HG03196 (cell line): ENCODE measurements around the gene DCTD.
A peak's percentile ranks its signal among the peaks of the same experiment; 100 is the strongest.
"Not testable (repeated sequence)": the region's sequence is repeated elsewhere in the genome, so short reads cannot be mapped to it uniquely, and the experiment has no call there.

Experiments used
- ATAC-seq: cut with Tn5 transposase; IDR thresholded peaks from one replicate; pipeline ENCODE4 v1.9.1; 2021; ENCODE audit not compliant: unreplicated experiment

The DCTD gene

DNA sequence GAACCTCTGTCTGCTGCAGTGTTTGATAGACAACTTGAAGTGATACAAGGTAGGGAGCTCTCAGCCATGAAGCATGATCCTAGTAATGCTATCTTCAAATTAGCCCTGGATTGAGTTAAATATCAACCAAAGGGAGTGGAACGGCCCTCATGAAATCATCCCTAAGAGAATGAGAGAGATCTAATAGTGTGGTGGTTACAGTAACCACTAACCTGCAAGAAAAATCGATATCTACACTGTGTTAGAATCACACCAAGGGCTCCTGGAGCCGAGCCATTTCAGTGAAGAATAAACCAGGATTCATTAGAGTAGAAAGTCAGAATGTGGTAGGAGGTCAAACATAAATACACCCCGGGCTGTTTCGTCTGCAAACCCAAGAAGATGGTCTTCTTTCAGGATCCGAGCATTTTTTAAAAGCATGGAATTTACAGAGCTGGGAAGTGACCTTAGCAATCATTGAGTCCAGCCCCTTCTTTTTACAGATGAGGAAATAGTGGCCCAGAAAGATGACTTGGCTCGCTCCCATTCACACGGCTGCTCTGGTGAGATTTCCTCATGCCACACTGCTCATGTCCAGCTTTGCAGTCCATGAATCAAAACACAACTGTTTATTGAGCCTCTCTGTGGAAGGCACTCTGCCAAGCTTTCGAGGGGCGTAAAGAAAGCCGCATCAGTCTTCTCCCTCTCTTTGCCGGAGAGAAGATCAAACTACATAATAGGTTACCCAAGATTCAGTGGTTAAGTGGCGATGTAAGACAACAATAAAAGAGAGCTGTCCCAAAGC lies 5.5 kb upstream of the DCTD start:
- no peak for ATAC-seq

DNA sequence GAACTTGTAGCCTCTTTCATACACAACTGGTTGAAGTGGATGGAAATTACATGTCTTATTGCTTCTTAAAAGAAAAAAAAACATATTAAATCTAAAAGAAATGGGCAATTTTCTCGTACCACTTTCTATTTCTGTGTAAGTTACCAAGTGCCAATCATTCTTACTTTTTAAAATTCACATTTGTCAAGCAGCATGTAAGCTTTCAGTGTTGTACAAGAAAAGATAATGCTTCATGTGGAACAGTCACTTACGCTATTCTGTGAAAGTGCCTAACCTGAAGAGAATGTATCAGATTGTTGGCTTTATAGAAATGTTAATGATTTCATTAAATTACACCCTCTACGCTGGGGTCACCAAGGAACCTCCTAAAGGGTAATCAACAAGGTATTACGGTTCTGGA lies 4.4 kb upstream of the DCTD start:
- no peak for ATAC-seq

DNA sequence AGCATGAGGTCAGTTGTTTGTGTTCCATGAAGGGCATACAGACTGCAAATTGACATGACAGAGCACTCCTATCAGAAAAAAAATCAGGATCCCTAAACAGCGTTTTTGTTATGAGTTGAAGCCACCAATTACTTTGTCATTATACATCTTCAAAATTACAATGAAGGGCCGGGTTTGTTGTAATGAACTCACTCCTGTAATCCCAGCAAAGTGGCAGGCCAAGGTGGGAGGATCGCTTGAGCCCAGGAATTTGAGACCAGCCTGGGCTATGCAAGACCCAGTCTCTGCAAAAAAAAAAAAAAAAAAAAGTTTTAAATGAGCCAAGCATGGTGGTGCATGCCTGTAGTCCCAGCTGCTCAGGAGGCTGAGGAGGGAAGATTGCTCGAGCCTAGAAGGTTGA lies 3.5 kb upstream of the DCTD start:
- ATAC-seq, result no peak

DNA sequence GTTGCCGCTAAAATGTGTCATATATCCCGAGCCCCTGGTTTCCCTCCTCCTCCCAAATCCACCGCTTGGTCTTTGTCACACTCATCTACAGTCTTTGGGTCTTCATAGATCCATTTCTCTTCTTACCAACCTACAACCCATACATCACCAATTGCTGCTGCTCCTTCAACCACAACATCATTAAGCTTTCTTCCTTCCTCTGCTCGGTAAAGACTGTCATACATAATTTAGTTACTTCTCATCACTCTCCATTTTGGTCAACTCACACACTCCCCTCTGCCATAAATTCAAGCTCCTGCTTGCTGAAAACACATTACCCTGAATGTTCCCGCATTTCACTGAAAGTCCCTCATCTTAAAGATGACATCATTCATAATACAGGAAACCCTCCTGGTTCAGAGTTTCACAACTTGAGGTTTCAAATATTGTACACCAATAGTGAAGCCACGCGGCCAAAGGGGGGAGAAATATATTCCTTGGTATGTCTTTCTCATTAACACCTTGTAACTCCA lies 1.7 kb upstream of the DCTD start:
- ATAC-seq, result peak; percentile 29

DNA sequence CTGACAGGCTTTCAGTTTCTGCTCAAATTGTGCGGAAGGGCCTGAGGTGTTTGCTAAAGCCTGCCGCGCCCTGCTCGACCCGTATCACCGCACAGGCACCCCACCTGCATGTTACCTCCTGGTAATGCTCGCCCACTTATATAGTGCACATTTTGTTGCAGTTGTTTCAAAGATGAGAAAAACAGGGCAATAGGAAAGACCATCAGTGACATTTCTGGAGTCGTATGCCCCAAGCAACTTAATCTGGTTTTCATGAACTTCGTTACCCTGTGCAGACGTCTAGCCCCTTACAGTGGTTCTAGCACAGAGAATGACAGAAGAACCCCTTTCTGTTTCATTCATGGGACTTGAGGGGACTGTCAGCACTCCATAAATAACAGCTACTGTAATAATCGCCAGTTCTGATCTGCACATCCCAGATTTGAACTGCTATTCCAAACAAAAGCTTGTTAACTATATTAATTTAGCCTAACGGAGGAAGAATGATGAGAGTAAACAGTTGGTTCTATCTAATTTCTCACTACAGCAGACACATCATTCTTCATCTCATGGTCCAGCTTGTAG lies 940 bp upstream of the DCTD start:
- ATAC-seq, result peak; percentile 25

DNA sequence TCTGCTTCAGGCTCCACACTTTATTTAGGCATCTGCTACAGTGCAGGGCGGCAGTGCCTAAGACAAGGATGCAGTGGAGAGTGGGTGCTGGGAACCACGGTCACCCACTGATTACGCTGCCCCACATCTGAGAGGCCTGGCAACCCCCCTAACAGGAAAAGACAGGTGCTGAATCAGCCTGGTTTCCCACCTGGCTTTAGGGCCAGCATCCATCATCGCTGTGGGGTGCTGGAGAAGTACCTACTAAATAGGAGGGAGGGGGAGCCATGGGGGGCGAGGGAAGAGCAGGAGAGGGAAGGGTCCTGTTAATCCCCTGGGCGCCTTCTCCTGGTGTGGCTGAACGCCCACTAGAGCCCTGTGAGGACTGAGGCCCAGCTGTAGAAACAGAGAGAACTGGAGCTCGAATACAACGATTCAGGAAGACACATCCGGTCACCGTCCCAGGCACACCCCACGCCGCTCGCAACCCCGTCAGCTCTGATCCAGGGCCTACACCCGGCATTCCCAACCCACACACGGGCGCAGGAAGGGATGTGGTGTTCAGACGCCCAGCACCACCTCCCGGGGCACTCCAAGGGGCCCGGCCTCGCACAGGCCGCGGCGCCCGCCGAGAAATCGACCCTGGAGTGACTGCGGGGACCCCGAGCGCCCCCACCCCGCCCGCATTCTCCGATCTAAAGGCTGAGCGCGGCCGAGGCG lies 554 bp downstream of the DCTD start:
- peak; percentile 30 for ATAC-seq

DNA sequence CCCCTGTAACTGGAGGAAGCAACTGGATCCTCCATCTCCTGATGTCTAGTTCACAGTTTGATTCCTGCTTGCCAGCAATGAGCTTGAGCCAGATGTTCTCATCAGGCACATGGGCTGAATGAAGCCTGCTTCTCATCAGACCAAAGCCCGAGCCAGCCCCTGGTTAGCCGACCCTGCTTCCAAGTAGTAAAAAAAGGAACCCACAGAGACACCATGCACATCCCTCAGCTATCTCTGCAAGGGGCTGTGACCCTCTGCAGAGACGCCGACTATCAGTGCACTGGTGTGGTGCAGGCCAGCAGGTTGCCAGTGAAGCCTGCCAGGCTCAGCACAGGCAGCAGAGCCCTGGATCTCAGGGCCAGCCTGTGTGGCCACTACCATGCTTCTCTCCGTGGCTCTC lies 2.8 kb downstream of the DCTD start:
- ATAC-seq, result no peak

DNA sequence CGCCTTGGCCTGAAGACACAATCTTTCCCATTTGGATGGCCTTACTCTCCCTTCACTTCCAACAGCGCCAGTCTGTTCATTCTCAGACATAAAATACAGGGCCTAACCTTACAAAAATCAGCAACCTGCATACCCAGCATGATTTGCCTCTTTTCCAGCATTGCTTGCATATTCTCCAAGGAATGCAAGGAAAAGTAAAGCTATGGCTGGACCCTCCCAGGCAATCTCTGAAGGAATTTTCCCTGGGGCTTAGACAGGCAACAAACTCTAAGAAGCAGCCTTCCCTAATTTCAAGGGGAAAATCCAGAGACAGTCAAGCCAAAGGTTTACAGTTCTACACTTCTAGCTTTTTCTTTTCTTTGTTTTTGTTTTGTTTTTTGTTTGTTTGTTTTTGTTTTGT lies 3.6 kb downstream of the DCTD start:
- ATAC-seq, result no peak

DNA sequence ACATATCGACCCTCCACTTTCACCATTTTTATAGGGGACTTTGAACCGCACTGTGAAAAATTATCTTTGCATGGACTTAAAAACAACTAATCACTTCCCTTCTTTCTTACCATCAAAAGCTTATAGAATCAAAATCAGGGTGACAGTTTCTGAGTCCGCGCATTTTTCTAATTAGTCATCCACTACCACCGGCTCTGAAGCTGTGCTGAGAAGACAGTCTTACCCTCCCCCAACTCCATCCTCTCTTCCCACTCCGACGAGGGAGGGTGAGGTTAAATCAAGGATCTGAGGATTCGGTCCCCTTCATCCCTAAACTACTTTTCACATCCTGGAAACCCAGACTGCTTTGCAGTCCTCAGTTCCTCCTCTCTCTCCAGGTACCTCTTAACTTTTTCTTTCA lies 4.2 kb downstream of the DCTD start:
- ATAC-seq, result no peak

DNA sequence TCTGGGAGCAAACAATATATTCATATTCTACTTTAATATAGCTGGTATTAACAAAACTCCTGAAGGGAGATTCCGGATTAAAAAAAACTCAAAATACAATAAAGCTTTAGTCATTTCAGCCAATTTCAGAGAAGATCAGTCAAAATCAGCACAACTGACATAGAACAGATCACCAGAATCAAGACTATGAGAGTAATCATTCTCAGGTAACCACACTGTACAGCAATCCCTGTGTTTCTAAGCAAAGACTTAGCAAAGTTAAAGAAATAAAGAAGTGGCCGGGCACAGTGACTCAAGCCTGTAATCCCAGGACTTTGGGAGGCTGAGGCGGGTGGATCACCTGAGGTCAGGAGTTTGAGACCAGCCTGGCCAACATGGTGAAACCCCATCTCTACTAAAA lies 9.1 kb downstream of the DCTD start:
- ATAC-seq, result no peak

DNA sequence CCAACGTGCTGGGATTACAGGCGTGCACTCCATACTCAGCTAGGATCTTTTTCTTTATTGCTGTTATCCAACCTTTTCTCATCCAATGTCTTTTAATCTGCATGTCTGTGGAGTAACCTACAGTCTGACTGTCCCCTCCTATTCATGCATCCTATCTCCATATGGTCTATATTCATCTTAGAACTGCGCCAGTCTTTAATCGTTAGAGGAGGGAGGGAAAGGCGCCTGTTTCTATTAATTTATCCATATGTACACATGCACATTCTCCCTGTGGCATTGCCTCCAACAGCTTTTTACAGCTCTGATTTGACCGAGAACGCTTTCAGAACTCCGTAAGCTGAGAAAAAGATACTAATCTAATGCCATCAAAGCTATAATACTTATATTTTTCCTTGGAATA lies 9.8 kb downstream of the DCTD start:
- ATAC-seq, result no peak

DNA sequence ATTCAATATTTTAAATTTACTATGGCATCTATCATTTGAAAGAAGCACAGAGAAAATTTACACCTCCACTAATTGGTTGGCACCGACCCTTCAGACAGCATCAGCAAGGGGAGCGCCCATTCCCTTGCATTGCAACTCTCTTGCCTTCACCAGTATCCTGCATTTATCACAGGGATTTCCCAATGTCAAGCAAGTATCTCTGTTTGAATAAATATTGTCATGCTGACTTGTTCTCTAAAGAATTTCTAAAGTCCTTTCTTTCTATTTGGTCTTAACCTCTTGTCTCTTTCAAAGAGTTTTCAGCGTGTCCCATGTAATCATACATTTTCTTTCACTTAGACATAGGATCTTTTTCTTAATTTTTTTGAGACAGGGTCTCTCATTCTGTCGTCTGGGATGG lies 10.4 kb downstream of the DCTD start:
- no peak for ATAC-seq

DNA sequence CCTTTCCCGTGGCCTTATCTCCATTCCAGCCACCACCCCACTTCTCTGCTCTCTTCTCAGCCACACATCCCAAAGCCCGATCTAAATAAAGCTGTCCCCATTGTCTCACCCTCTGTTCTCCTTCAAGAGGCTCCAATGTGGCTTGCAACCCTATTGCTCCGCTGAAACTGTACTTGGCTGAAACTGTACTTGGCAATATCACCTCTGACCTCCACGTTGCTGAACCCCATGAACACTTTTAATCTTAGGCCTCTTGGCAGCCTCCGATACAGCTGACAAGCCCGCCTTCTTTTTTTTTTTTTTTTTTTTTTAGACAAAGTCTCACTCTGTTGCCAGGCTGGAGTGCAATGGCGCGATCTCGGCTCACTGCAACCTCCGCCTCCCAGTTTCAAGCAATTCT lies 12.1 kb downstream of the DCTD start:
- ATAC-seq, result no peak

DNA sequence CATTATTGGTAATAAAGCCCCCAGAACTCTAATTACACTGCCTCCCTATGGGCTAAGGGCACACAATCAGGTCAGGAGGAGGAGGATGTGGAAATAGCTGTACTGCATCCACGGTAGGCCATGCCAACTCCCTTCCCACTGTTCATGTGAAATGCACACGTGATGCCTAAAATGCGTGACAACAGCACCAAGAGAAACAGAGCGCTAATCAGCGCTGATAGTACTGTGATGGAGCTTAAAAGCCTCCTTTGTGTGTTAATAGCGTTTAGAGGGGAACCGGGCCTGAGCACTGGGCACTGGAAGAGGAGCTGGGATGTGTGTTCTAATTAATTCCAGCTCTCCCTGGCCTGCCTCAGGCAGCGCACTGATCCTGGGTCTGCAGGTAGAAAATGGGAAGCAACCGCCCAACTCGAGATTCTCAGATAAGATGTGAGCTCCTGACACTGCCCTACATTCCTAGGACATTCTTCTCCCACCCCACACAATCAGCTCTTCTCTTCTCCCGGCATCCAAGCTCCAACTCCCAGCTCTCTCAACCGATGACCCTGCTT lies 12.9 kb downstream of the DCTD start:
- no peak for ATAC-seq

DNA sequence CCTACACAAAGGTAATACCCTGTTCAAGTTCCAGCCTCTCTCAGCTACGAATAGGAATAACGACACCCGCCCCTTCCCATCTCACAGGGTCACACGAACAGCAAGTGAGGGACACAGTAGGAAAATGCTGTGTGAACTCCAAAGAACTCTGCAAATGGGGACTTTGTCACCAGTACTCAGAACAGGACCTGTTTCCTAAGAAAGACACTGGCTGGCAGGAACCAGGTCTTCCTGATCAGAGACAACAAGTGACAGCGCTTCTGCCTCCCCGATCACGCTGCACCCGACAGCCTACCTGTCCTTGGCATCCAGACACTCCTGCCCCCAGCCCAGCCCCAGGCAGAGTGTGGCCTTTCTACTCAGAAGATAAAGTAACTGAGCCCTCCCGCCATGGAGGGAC lies 14.2 kb downstream of the DCTD start:
- ATAC-seq, result no peak

DNA sequence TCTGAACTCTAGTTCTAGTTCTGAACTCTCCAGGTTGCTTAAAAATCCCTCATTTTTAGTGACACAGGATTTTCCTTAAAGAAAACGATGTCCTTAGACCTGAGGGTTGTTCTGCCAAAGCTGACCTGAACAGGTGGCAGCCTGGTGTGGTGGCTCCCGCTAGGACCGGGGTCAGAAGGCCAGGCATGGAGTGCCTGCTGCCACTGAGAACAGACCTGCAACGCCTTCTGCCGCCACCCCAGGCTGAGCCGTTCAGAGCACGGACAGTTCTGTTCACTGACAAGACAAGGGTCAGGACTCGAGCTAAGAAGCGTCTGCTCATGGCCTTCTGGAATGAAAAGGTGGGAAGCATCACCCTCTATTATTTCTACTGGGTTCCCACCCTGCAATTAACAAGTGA lies 15.8 kb downstream of the DCTD start:
- ATAC-seq, result no peak

DNA sequence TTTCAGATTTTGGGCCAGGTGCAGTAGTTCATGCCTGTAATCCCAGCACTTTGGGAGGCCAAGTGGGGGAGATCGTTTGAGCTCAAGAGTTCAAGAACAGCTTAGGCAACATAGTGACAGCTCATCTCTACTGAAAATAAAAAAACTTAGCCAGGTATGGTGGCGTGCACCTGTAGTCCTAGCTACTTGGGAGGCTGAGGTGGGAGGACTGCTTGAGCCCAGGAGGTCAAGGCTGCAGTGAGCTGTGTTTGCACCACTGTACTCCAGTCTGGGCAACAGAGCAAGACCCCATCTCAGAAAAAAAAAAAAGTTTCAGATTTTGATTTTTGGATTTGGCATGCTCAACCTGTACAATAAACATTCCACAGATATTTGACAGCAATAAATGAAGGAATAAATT lies 17.2 kb downstream of the DCTD start:
- not testable (repeated sequence) for ATAC-seq

DNA sequence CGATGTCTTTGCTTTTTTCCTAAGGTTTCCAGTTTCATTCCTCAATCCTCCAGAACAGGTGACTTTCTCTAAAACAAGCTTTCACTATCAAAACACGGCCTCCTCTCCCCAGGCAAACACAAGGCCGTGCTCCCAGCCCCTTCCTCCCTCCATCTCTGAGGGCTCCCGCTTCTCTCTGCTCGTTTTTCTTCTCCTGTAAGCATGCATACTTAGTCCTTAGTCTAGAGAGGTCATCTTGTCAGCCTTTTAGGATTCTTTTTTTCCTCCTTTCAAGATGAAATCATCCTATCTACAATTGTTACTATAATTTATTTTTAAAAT lies 18.7 kb downstream of the DCTD start:
- no peak for ATAC-seq

DNA sequence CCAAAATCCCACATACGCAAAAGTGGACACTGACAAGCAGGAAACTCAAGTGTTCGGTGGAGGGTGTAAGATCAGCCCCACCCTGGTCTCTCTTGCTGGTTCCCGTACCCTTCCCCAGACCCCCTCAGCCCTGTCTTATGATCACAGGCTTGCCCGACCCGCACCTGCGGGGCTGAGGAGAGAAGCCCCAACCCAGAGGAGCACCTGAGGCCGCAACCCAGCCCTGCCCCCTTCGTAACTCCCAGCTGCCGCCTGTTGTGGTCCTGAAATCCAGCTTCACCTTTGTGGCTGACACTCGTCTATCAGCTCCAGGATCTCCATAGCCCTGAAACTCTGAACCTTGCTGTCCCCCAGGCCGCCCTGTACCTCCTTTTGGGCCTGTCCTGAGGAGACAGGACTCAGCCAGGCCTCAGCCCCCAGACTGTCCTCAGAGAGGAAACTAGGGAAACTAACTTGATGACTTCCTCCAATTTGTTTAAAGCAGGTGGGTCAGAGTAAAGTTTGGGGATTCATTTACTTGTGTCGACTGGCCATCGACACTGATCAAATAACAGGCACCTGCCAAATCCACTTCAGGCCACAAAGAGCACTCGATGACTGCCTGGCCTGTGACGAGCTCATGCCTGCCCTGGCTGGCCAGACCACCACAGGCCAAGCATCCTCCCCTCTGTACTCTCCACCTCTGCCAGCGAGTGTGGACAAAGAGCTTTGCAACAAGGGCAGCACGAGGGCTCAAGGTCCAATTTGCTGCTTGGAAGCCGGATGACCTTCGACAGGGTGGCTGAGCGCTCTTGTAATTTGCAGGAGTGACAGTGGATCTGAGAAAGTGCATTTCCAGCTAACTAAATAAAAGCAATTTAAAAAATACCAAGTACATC lies 19.3 kb downstream of the DCTD start:
- ATAC-seq, result no peak

DNA sequence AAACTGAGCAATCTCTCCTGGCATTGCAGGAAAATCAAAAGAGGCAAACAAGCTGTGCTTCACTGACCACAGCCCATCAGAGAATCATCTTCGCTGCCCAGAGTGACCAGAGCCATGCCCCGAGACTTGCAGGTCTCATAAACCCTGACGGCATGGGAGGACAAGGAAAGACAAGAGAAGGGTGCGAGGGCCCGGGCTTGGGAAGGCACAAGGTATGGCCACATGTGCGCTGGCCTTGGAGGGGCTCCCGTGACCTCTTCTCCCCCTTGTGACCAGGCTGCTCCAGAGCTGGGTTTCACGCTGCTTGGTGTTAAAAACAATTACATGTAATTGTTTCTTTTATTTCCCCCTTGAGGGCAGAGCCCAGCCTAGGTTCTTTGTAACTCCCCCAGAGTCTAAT lies 20.8 kb downstream of the DCTD start:
- no peak for ATAC-seq

DNA sequence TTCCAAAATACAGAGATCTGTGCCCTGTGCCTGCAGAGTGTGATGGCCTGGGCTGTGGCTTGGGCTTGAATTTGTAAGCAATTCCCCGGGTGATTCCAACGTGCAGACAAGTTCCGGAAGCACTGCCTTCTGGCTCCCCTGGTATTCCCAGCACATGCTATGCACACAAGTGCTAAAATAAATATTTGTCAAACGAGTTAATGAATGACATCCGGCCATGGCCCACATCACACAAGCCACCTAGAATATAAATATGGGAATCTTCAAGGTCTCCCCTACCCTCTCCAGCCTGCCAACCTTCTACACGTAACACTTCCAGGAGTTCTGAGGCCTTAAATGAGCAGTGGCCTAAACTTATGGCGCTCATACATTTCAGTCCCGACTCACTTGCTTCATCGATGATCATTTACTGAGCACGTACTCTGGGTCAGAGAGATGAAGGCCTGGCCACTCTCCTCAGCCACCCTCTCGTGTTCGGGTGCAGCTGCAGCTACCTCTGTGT lies 21.3 kb downstream of the DCTD start:
- no peak for ATAC-seq
